HG02970 (cell line): ENCODE results near the gene SNURF.
A peak's percentile ranks its signal among the peaks of the same experiment; 100 is the strongest.
"Not testable (repeated sequence)": the region's sequence is repeated elsewhere in the genome, so short reads cannot be mapped to it uniquely, and the experiment has no call there.

ENCODE experiments used
- ATAC-seq: cut with Tn5 transposase; IDR thresholded peaks from one replicate; pipeline ENCODE4 v1.9.1; 2021; ENCODE audit warnings: mild to moderate bottlenecking, moderate library complexity, moderate number of reproducible peaks; ENCODE audit not compliant: unreplicated experiment, low FRiP score

Gene SNURF, protein sequence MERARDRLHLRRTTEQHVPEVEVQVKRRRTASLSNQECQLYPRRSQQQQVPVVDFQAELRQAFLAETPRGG

DNA sequence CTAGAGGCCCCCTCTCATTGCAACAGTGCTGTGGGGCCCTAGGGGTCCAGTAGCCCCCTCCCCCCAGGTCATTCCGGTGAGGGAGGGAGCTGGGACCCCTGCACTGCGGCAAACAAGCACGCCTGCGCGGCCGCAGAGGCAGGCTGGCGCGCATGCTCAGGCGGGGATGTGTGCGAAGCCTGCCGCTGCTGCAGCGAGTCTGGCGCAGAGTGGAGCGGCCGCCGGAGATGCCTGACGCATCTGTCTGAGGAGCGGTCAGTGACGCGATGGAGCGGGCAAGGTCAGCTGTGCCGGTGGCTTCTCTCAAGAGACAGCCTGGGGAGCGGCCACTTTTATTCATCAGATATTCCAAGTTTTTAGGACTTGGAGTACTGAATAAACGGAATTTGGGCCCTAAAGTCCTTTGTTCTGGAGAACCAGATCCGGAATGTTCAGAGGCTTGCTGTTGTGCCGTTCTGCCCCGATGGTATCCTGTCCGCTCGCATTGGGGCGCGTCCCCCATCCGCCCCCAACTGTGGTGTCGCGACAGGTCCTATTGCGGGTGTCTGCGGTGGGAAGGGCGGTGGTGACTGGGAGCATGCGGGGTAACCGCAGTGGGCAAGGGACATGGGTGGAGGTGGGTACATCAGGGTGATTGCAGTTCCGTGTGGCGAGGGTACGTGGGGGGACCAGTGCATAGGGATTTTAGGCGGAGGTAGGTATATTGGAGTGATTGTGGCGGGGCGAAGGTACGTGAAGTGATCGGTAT lies at the start of gene SNURF, which contains the start of gene SNRPN:
Gene SNURF, plus strand, starts transcription at position 205 of the 748 bp plus-strand sequence. Its CDS starts 62 bp downstream, at position 267.
Gene SNRPN, plus strand, starts transcription at position 205 of the 748 bp plus-strand sequence. CDS start 19,467 bp downstream, outside the sequence.
- ATAC-seq: no peak

DNA sequence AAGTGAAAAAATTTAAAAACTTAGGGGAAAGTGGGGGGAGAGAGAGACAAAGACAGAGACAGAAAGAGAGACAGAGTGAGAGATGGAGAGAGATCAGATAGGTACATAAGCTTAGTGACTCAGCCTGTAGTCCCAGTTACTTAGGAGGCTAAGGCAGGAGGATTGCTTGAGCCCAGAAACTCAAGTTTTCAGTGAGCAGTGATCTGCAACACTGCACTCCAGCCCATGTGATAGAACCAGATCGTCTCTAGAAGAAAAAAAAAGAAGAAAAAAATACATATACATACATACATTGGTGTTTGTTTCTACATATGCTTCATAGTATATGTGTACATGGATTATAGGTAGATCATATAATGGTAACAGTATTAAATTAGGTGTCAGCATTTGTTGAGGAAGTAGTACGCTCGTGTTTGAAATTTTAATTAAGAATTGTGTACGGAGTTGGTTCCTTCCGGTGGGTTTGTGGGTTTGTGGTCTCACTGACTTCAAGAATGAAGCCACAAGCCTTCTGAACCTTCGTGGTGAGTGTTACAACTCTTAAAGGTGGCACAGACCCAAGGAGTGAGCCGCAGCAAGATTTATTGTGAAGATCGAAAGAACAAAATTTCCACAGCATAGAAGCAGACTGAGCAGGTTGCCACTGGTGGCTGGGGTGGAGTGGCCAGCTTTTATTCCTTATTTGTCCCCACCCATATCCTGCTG lies 38.3 kb upstream of the SNURF start:
- no peak for ATAC-seq

DNA sequence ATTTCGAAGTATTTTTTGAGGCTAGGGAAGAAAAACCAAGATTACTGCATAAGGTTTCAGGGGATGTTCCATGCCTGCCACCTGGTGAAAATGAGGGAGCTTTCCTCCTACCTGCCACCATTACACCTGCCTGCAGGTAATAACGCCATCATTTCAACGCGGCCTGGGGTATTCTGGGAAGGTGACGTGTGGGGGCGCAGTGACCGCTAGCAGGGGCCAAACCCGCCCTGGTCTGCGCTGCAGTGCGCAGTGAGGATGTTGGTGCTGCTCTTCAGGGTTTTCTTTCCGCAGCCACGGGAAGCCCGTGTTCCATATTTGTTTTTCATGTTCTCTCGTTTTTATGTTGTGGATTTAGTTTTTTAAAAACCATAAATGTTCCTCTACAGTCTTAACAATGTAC lies 37.4 kb upstream of the SNURF start:
- ATAC-seq: no peak

DNA sequence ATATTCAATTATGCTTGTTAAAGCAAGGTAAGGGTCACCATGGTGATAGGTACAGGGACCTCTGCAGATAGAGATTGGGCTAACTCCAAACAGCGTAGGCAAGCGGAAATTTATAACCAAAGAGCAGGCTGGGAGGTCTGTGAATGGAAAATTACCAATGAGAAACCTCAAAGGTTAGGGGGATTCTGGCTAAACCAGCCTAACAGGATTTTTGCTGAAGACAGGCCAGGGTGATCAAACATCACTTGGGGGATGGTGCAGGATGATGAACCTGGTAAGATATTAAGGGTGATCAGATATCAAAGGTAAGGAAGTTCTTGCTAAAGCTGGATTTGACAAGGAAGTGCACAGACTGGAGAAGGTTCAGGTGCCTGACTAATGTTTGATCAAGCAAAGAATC lies 35.3 kb upstream of the SNURF start:
- no peak for ATAC-seq

DNA sequence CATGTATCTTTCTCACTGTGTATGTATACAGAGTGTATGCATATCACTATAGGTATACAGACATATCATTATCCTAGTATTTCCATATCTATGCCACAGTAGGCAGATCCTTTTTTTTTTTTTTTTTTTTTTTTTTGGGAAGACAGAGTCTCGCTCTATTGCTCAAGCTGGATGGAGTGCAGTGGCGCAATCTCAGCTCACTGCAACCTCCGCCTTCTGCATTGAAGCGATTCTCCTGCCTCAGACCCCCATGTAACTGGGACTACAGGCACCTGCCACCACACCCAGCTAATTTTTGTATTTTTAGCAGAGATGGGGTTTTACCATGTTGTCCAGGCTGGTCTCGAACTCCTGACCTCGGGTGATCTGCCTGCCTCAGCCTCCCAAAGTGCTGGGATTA lies 32.0 kb upstream of the SNURF start:
- not testable (repeated sequence) for ATAC-seq

DNA sequence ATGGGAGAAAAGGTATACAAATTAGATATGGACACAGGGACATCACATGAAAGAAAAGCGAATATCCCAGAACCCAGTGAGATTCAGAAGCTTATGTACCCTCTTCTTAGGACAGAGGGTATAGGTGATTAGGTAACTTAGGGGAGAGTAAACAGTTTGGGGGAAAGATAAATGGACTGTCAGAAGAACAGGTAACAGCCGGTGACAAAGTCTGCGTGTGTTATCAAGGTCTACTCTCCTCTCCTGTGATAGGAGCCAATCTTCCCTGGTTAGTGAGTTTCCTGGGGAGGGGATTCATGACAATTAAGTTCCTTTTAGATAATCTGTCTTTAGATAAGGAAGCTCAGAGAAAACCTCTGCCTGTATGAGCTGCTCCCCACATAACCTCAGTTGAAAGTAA lies 30.6 kb upstream of the SNURF start:
- ATAC-seq: no peak

DNA sequence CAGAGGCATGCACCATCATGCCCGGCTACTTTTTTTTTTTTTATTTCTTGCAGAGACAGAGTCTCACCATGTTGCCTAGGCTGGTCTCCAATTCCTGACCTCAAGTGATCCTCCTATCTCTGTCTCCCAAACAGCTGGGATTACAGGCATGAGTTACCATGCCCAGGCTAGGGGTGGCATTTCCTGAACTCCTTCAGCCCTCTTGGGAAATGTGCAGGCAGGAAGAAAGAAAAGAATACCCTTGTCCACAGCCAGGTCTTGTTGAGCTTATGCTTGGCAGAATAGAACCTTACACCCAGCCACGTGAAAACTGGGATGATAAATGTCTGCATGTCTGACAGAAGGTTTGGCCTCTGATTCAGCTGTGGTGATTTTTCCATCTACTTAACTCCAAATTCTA lies 30.2 kb upstream of the SNURF start:
- ATAC-seq: no peak

DNA sequence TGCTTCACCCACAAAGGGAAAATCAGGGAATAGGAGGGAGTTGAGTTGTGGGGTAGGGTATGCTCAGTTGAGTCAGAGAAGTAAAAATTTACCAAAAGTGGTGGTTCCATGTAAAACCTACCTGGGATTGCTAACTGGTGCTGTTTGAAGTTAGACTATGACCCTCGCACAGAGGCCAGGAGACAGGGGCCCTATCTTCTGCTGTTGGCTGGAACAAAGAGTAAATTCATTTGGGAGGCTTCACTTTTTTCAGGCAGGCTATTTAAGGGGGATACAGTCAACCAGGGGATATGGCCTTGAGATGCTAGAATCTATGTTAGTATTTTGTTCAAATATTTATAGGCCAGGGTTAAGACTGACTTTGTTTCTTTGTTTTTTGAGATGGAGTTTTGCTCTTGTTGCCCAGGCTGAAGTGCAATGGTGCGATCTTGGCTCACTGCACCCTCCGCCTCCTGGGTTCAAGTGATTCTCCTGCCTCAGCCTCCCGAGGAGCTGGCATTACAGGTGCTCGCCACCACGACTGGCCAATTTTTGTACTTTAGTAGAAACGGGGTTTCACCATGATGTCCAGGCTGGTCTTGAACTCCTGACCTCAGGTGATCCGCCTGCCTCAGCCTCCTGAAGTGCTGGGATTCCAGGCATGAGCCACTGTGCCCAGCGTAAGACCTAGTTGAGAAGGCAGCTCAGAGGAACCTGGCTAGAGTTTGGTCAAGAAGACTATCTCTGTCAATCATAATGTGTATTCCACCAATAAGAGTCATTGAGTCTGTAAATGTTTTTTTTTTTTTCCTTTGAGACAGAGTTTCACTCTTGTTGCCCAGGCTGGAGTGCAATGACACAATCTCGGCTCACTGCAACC lies 22.7 kb upstream of the SNURF start:
- not testable (repeated sequence) for ATAC-seq

DNA sequence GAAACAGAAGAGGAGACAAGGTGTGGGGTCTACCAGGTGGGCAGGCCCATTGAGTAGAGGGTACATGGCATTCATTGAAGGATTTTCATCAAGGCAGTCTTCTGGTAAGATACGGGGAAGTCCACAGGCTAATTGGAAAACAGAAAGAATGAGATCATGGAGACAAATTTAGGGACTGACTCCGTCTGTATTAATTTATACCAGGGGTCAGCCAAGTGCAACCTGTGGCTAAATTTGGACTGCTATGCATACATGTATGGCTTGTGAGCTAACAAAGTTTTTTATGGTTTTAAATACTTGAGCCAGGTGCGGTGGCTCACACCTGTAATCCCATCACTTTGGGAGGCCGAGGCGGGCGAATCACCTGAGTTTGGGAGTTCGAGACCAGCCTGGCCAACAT lies 21.1 kb upstream of the SNURF start:
- no peak for ATAC-seq

DNA sequence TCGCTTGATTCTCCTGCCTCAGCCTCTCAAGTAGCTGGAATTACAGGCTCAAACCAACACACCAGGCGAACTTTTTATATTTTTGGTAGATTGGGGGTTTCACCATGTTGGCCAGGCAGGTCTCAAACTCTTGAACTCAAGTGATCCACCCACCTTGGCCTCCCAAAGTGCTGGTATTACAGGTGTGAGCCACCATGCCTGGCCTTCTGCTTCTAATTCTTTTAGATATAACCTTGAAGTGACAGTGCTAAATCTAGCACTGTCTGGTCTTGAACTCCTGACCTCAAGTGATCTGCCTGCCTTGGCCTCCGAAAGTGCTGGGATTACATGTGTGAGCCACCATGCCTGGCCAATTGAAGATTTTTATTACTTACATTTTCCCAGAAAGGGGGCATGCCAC lies 16.6 kb upstream of the SNURF start:
- ATAC-seq: not testable (repeated sequence)

DNA sequence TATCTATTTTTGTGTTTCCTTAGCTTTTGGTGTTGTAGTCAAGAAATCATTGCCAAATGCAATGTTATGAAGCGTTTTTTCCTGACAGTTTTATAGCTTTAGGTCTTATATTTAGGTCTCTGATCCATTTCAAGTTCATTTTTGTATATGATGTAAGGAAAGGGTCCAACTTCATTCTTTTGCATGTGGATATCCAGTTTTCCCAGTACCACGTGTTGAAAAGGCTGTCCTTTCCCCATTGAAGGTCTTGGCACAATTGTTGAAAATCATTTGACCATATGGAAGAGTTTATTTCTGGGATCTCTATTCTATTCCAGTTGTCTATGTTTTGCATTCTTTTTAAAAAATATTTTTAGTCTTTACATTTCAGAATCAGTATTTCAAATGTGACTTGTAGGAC lies 14.6 kb upstream of the SNURF start:
- no peak for ATAC-seq

DNA sequence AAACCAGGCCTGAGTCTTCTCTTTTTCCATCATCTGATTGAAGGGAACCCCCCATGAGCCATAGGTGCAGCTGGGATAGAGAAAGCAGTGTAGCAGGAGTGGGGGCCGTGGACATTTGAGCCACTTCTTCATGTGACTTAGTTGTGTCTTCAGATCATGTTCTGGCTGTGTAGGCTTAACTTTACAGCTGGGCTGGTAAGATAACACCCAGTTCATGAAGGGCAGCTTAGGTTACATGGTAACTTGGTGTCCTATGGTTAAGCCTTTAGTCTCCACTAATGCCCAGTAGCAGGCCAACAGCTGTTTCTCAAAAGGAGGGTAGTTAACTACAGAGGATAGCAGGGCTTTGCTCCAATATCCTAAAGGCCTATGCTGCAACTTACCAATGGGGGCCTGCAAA lies 11.4 kb upstream of the SNURF start:
- no peak for ATAC-seq

DNA sequence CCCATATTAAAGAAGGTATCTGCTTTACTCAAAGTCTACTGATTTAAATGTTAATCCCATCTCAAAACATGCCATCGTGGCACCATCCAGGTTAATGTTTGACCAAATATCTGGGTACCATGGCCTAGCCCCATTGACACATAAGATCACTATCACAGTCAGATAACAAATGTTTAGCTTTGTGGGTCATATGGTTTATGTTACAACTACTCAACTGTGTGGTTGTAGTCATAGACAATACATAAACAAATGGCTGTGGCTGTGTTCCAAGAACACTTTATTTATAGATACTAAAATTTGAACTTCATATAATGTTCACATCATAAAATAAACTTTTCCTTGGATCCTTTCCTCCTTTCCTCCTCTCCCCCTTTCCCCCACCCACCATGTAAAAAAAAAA lies 9.8 kb upstream of the SNURF start:
- ATAC-seq: no peak

DNA sequence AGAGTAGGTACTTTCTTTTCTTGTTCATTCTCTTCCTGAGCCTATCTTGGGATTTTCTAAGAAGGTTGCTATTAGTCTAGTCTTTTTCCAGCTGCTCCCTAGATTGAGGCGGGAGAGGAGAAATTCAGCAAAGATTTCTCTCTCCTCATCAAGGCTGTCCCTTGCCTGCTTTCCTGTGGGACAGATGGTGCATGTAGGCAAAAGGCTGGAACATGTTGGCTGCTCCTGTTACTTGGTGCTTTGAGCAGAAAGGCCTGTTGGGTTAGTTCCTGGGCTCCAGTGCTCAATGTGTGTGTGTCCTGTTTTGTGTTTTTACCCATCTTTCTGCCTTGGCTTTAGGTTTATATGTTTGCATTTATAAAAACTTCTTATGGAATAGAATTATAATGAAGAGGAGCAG lies 9.1 kb upstream of the SNURF start:
- ATAC-seq: no peak

DNA sequence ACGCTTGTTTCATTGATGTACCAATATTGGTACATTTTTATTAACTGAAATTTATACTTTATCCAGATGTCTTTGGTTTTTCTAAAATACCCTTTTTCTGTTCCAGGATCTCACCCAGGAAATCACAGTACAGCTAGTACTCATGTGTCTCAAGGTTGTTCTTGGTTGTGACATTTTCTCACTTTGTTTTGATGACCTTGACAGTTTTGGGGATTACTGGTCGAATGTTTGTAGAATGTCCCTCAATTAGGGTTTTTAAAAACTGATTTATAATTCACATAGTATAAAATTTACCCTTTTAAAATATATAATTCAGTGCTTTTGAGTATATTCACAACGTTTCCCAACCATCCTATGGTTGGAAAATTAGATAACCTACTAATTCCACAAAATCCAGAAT lies 6.3 kb upstream of the SNURF start:
- no peak for ATAC-seq

DNA sequence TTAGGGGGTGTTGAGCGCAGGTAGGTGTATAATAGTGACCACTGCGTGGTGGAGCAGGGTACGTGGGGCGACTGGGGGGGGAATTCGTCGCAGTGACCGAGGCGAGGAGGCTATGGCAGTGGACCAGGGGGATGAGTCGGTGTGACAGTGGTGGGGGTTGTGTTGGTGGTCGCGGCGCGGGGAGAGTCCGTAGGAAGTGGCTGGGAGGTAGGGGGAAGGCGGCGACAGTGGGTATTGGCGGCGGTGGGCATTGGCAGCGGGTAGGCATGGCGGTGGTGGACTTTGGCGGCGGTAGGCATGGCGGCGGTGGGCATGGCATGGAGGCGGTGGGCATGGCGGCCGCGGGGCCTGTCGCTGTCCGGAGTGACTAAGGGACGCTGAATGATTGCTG lies 739 bp downstream of the SNURF start:
- ATAC-seq: no peak

DNA sequence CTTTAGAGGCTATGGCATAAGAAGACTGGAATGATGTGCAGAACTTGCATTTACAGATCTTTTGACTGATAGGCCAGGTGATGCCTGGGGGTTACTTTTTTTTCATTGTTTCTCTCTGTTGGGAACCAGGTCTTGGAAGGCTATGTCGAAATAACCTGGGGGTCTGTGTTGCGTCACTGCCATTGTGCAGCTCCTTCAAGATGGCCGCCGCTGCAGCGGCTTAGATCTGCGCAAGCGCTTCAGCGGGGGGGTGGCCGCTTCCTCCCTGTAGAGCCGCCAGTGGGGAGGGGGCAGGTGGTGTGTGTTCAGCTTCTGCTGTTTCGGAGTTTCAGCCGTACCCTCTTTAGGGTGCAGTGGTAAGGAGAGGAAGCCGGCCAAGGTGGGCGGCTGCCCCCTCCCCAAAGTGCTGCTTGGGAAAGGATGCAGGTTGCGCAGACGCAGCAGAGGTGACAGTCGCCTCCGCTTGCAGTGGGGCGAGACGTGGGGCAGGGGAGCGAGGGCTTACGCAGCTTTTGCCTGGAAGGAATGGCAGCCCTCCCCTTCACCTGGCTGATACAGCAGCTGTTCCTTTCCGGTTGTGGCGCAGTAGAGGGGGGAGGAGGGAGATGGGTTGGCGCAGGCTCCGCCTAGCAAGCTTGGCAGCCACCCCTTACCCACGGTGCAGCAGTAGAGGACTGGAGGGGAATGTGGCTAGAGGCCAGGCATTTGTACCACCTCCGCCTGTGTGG lies 1.5 kb downstream of the SNURF start:
- peak; percentile 65 for ATAC-seq

DNA sequence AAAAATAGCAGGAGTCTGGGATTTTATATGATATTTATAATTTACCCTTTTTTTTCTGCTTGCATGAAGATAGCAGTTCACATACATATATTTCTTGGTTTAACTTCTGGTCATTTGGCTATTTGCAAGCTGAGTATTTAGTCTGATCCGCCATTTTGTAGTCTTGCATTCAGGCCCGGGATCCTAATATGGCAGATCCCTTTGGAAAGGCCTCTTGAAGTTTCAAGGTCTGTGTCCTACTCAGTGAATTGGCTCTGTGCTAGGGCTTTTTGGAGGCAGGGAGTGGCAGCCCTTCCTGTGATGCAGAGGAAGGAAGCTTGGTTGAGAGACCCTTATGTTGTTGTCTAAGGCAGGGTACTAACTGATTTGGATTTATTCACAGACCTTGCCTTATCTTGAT lies 2.9 kb downstream of the SNURF start:
- no peak for ATAC-seq

DNA sequence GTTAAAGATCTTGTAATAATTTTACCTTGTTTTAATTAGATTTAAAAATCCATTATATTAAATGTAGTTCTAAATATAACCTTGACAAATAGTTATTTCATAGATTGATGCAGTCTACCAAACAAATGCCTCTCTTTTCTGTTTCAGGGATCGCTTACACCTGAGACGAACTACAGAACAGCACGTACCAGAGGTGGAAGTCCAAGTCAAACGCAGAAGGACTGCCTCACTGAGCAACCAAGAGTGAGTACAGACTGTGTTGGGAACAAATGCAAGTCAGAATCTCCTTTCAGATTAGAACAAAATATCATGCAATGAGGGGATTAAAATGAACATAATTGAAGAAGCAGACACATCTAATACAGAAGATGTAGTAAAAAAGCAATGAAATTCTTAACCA lies 7.2 kb downstream of the SNURF start:
- ATAC-seq: no peak

DNA sequence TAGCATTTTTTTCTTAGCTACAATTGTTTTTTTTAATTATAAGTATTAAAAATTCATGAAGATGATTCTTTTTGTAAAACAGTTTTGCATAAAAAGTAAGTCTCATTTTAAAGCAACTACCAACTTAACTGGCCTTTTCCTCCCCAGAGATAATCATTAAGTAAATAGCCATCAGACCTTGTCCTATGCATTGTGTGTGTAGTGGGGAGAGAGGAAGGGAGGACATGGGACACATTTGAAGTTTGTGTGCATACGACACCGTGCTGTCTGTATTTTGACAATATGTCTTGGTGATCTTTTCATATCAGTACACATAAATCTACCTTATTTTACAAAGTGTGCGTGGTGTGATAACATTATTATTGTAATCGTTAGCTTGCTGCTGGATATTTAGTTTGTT lies 8.1 kb downstream of the SNURF start:
- ATAC-seq: no peak
